IMR-90 (cell line): ENCODE measurements around the gene QSOX2.

ENCODE experiments used
- MXI1 ChIP-seq: IDR thresholded peaks from 2 replicates; pipeline ENCODE4 v1.6.1; 2012; ENCODE audit warnings: low read depth, mild to moderate bottlenecking, low read length, moderate library complexity, borderline replicate concordance
- SMC3 ChIP-seq: fragments of 150-350 bp; IDR thresholded peaks from 2 replicates; pipeline ENCODE4 v1.6.1; 2016; ENCODE audit warnings: low read depth, mild to moderate bottlenecking, antibody characterized with exemption, low read length, moderate library complexity
- TF ChIP-seq, protein P1 (sequence below): conservative IDR thresholded peaks from 2 replicates; pipeline ENCODE4 v1.5.1; 2012; ENCODE audit warnings: mild to moderate bottlenecking, low read depth, low read length, improper control_type of control experiment
- TF ChIP-seq, protein P2 (sequence below): fragments of 150-350 bp; IDR thresholded peaks from 2 replicates; pipeline ENCODE4 v1.6.1; 2016; ENCODE audit warnings: low read depth, mild to moderate bottlenecking, low read length, moderate library complexity, borderline replicate concordance

DNA sequence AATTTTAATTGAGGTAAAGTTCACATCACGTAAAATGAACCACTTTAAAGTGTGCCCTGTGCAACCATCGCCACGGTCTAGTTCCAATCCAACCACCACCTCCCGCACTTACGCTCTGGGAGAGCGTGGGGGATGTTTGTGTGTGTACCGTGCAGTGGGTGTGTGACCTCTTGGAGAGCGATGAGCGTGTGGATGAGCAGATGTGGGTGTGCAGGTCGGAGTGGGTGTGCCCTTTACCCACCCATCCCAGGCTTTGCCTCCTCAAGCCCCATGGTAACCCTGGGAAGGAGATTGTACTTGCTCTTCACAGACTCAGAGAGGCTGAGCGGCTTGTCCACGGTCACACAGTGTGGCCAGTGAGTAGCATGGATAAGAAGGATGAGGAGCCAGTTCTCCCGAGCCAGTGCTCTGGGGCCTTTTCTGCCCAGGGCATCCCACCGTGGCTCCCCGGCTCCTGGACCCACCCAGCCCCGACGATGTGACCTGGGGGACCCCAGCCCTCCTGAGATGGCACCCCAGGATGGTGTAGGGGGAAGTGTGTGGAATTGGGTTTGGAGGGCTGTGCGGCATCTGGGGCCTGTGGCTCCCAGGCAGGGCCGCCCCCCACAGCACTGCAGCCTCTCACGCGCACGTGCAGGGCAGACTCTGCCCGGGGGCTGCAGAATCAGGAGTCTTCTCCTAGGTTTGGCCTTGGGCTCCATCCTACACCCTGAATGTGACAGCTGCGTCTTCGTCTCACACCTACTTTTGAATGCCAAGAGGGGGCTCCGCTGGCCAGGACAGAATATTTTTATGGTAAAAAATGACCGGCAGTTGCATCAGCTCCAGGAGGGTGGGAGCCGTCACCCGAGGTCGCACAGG, 54.3 kb downstream of the QSOX2 start:
- TF ChIP-seq, protein P1, sequence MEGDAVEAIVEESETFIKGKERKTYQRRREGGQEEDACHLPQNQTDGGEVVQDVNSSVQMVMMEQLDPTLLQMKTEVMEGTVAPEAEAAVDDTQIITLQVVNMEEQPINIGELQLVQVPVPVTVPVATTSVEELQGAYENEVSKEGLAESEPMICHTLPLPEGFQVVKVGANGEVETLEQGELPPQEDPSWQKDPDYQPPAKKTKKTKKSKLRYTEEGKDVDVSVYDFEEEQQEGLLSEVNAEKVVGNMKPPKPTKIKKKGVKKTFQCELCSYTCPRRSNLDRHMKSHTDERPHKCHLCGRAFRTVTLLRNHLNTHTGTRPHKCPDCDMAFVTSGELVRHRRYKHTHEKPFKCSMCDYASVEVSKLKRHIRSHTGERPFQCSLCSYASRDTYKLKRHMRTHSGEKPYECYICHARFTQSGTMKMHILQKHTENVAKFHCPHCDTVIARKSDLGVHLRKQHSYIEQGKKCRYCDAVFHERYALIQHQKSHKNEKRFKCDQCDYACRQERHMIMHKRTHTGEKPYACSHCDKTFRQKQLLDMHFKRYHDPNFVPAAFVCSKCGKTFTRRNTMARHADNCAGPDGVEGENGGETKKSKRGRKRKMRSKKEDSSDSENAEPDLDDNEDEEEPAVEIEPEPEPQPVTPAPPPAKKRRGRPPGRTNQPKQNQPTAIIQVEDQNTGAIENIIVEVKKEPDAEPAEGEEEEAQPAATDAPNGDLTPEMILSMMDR: no peak
- no peak for TF ChIP-seq MXI1
- no peak for TF ChIP-seq SMC3
- TF ChIP-seq, protein P2, sequence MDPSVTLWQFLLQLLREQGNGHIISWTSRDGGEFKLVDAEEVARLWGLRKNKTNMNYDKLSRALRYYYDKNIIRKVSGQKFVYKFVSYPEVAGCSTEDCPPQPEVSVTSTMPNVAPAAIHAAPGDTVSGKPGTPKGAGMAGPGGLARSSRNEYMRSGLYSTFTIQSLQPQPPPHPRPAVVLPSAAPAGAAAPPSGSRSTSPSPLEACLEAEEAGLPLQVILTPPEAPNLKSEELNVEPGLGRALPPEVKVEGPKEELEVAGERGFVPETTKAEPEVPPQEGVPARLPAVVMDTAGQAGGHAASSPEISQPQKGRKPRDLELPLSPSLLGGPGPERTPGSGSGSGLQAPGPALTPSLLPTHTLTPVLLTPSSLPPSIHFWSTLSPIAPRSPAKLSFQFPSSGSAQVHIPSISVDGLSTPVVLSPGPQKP: no peak
